Stimulated activated naive CD4-positive, alpha-beta T cell (primary cell): ENCODE results near the gene IFITM2.
"Not testable (repeated sequence)": the region's sequence is repeated elsewhere in the genome, so short reads cannot be mapped to it uniquely, and the experiment has no call there.

Experiments
- DNase-seq, 6 experiments: peaks; one replicate each; lab custom pipeline; 2025; lab: John Stamatoyannopoulos, UW

Gene IFITM2

GRCh38 chr11:325796-326591 lies 18.4 kb downstream of the IFITM2 start:
- DNase-seq, result no peak

- no peak for DNase-seq
These were observed 18.9 kb downstream of the IFITM2 start for GRCh38 chr11:326592-326841.

- DNase-seq, result peak in 5 of 6 experiments; percentile 47 to 67 (median 61)
These were observed 19.4 kb downstream of the IFITM2 start for GRCh38 chr11:326842-327580.

- DNase-seq, result no peak
These were observed 19.9 kb downstream of the IFITM2 start for GRCh38 chr11:327581-327923.

- no peak for DNase-seq
These were observed 20.4 kb downstream of the IFITM2 start for GRCh38 chr11:328012-328411.

GRCh38 chr11:328516-329100 lies 21.0 kb downstream of the IFITM2 start:
- DNase-seq, result not testable (repeated sequence)

- DNase-seq, result no peak
These were observed 22.3 kb downstream of the IFITM2 start for GRCh38 chr11:329886-330253.

- DNase-seq, result no peak
These were observed 22.7 kb downstream of the IFITM2 start for GRCh38 chr11:330307-330693.

- no peak for DNase-seq
These were observed 23.2 kb downstream of the IFITM2 start for GRCh38 chr11:330694-331357.

- DNase-seq, result no peak
These were observed 23.9 kb downstream of the IFITM2 start for GRCh38 chr11:331358-332060.

- DNase-seq, result no peak
These were observed 25.2 kb downstream of the IFITM2 start for GRCh38 chr11:332651-333480.

- not testable (repeated sequence) for DNase-seq
These were observed 26.1 kb downstream of the IFITM2 start for GRCh38 chr11:333616-334263.

GRCh38 chr11:334264-334994 lies 26.8 kb downstream of the IFITM2 start:
- no peak for DNase-seq

GRCh38 chr11:335779-336658 lies 28.4 kb downstream of the IFITM2 start:
- DNase-seq, result no peak

- DNase-seq, result no peak
These were observed 29.1 kb downstream of the IFITM2 start for GRCh38 chr11:336659-337198.

- DNase-seq, result no peak
These were observed 30.1 kb downstream of the IFITM2 start for GRCh38 chr11:337711-338110.

- no peak for DNase-seq
These were observed 32.3 kb downstream of the IFITM2 start for GRCh38 chr11:339963-340362.

- no peak for DNase-seq
These were observed 33.2 kb downstream of the IFITM2 start for GRCh38 chr11:340539-341512.
